ENCODE results near the gene ARF1.
A peak's percentile ranks its signal among the peaks of the same experiment; 100 is the strongest.

The ARF1 gene

DNA sequence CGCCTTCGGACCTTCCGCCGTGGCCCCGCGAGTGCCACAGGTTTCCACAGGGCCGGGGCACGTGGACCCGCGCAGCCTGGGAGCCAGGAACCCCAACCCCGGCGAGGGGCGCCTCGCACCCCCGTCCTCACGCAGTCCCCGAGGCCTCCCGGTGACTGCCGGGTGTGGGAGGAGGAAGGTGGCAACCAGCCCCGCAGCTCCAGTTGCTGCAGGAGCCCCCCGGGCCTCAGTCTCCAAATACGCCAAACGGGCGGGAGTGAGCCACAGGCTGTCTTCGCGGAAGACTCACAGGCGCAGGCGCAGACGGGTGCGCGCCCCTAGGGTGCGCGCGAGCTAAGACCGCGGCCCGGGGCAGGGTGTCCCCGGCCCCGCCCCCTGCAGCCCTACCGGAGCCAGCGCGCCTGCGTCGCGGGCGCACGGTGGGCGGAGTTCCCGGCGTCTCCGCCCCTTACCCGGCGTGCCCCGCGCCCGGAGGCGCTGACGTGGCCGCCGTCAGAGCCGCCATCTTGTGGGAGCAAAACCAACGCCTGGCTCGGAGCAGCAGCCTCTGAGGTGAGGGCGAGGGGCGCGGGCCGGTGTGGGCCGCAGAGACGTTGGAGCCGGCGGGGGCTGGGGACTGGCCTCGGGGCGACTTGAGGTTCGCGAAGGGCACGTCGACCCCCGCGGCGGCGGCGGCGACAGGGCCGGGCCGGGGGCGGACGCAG, at the start of gene ARF1:
Gene ARF1 (plus strand): TSS at position 495 of the 704 bp plus-strand sequence. CDS start 14,407 bp downstream, outside the sequence.
- peak; percentile 75 for TF ChIP-seq CREB1 (IDR thresholded peaks at IDR 0.05; ENCODE audit: low read depth)
- TF ChIP-seq EP300 (IDR thresholded peaks at IDR 0.05; ENCODE audit: borderline replicate concordance): no peak
- TF ChIP-seq ZBTB7A (IDR thresholded peaks at IDR 0.05; ENCODE audit: low read depth): no peak
- peak; percentile 86 for TF ChIP-seq TAF1 (IDR thresholded peaks at IDR 0.05; ENCODE audit: low read depth)
- no peak for TF ChIP-seq TCF12 (IDR thresholded peaks at IDR 0.05; ENCODE audit: low read depth)
- TF ChIP-seq EGR1 (IDR thresholded peaks at IDR 0.05): peak; percentile 36; the same call in 1 of the 2 replicates
- TF ChIP-seq REST (IDR thresholded peaks at IDR 0.05; ENCODE audit: low read depth): no peak
- peak; percentile 88 for TF ChIP-seq MAX (IDR thresholded peaks at IDR 0.05)
- TF ChIP-seq RAD21 (IDR thresholded peaks at IDR 0.05; ENCODE audit: low read depth): no peak
- TF ChIP-seq YY1 (IDR thresholded peaks at IDR 0.05; ENCODE audit: low read depth): peak; percentile 94
- no peak for TF ChIP-seq NFIC (IDR thresholded peaks at IDR 0.05)
- 0 out of 2 replicates have a peak, but pooled peaks have one; percentile 1 for TF ChIP-seq TEAD4 (IDR thresholded peaks at IDR 0.05)
- TF ChIP-seq, protein P1, sequence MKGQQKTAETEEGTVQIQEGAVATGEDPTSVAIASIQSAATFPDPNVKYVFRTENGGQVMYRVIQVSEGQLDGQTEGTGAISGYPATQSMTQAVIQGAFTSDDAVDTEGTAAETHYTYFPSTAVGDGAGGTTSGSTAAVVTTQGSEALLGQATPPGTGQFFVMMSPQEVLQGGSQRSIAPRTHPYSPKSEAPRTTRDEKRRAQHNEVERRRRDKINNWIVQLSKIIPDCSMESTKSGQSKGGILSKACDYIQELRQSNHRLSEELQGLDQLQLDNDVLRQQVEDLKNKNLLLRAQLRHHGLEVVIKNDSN (IDR thresholded peaks at IDR 0.05): no peak; the same call in 1 of the 2 replicates

- TF ChIP-seq TAF1 (IDR thresholded peaks at IDR 0.05; ENCODE audit: low read depth) (no peak), RAD21 (IDR thresholded peaks at IDR 0.05; ENCODE audit: low read depth) (no peak), ZBTB7A (IDR thresholded peaks at IDR 0.05; ENCODE audit: low read depth) (no peak), NFIC (IDR thresholded peaks at IDR 0.05) (no peak), TEAD4 (IDR thresholded peaks at IDR 0.05) (no peak)
Observed at GRCh38 chr1:228033376-228033775, 49.1 kb upstream of the ARF1 start.

GRCh38 chr1:228034954-228035837, 47.3 kb upstream of the ARF1 start:
- TF ChIP-seq RAD21 (IDR thresholded peaks at IDR 0.05; ENCODE audit: low read depth) (no peak), CREB1 (IDR thresholded peaks at IDR 0.05; ENCODE audit: low read depth) (no peak), MAX (IDR thresholded peaks at IDR 0.05) (no peak), NFIC (IDR thresholded peaks at IDR 0.05) (no peak), YY1 (IDR thresholded peaks at IDR 0.05; ENCODE audit: low read depth) (no peak), EGR1 (IDR thresholded peaks at IDR 0.05) (no peak), FOXM1 (IDR thresholded peaks at IDR 0.05; ENCODE audit: borderline replicate concordance, low read depth) (no peak), TAF1 (IDR thresholded peaks at IDR 0.05; ENCODE audit: low read depth) (no peak), CEBPB (IDR thresholded peaks at IDR 0.05) (no peak)

DNA sequence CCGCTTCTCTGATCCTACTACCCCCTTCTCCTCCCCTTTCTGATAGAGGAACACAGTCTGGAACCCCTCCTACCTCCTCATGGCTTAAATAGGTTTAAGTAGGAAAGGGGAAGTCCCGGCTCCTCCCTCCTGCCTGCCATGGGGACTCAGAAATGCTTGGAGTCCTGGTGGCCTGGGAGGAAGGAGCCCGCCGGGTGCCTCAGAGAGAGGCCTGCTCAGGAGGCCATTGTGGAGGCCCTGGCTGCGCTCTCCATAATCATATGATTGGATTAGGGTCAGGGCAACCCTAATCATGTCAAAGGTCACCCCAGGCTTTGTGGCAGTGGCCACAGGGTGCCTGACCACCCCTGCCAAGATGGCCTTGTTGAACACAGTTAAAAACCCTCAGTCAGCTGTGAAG, 46.7 kb upstream of the ARF1 start:
- TF ChIP-seq FOXM1 (IDR thresholded peaks at IDR 0.05; ENCODE audit: borderline replicate concordance, low read depth): no peak
- TF ChIP-seq EP300 (IDR thresholded peaks at IDR 0.05; ENCODE audit: borderline replicate concordance): no peak

DNA sequence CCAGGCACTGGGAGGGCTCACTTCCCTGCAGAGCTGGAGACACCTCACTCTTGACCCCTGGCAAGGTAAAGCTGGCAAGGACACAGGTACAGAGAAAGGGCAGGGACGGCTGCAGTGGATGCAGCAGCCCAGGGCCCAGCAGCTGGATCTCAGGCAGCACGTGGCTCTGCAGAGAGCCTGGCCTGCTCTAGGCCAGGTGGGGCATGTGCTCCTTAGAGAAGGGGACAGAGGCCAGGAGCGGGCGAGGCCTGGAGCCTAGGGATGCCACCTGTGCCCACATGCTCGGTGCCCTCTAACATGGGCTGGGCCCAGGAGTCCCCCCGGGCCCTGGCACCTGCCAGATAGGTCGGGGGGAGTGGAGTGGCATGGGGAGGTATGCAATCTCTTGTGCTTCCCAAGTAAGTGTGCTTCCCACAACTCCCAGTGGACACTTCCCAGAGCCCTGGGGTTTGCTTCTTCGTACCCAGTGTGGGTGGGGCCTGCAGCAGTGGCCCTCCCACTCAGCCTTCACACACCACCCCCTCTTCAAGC, 45.7 kb upstream of the ARF1 start:
- no peak for TF ChIP-seq RAD21 (IDR thresholded peaks at IDR 0.05; ENCODE audit: low read depth)
- no peak for TF ChIP-seq TEAD4 (IDR thresholded peaks at IDR 0.05)
- TF ChIP-seq EP300 (IDR thresholded peaks at IDR 0.05; ENCODE audit: borderline replicate concordance): no peak
- no peak for TF ChIP-seq CEBPB (IDR thresholded peaks at IDR 0.05)
- TF ChIP-seq YY1 (IDR thresholded peaks at IDR 0.05; ENCODE audit: low read depth): no peak
- TF ChIP-seq TCF12 (IDR thresholded peaks at IDR 0.05; ENCODE audit: low read depth): no peak

GRCh38 chr1:228037401-228038386, 44.8 kb upstream of the ARF1 start:
- TF ChIP-seq, protein P1 (IDR thresholded peaks at IDR 0.05): no peak
- TF ChIP-seq EGR1 (IDR thresholded peaks at IDR 0.05) (no peak), FOXM1 (IDR thresholded peaks at IDR 0.05; ENCODE audit: borderline replicate concordance, low read depth) (no peak), CEBPB (IDR thresholded peaks at IDR 0.05) (no peak), REST (IDR thresholded peaks at IDR 0.05; ENCODE audit: low read depth) (no peak), ZBTB7A (IDR thresholded peaks at IDR 0.05; ENCODE audit: low read depth) (no peak), NFIC (IDR thresholded peaks at IDR 0.05) (no peak), CREB1 (IDR thresholded peaks at IDR 0.05; ENCODE audit: low read depth) (no peak), YY1 (IDR thresholded peaks at IDR 0.05; ENCODE audit: low read depth) (no peak), EP300 (IDR thresholded peaks at IDR 0.05; ENCODE audit: borderline replicate concordance) (no peak), TAF1 (IDR thresholded peaks at IDR 0.05; ENCODE audit: low read depth) (no peak), TCF12 (IDR thresholded peaks at IDR 0.05; ENCODE audit: low read depth) (no peak), MAX (IDR thresholded peaks at IDR 0.05) (no peak), TEAD4 (IDR thresholded peaks at IDR 0.05) (no peak), RAD21 (IDR thresholded peaks at IDR 0.05; ENCODE audit: low read depth) (no peak)

Measured in Ishikawa (cell line).